WI38 (cell line): Measurements from ENCODE around the gene TRAK2.
A peak's percentile ranks its signal among the peaks of the same experiment; 100 is the strongest.

Experiments
- H3K4me3 ChIP-seq: 2 replicates; pipeline ENCODE4 v1.5.1; 2011; ENCODE audit warnings: low read depth, mild to moderate bottlenecking, control low read depth, low read length
- TF ChIP-seq, protein P1 (sequence below): IDR thresholded peaks from 2 replicates; pipeline ENCODE4 v1.5.1; 2012; ENCODE audit warnings: low read depth, mild to moderate bottlenecking, control low read depth, low read length

The TRAK2 gene

DNA sequence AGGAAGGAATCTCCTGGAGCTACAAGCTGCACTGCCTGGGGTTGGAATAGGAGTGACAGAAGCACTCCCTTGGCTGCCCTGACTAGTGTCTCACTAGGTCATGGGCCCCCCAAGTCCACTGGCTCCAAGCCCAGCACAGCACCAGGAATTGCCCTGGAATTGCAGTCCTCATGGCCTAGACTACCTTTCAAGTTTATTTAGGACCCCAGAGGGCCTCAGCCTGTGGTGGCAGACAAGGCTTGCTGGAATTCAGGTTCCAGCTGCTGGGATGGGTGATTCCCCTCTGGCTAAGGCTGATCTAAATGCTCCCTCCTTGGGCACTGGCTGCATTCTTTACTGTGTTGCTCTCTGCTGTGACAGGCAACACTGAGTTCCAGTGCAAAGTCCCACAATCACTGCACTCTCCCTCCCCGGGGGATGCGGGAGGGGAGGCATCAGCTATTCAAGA, 14.3 kb upstream of the TRAK2 start:
- TF ChIP-seq, protein P1, sequence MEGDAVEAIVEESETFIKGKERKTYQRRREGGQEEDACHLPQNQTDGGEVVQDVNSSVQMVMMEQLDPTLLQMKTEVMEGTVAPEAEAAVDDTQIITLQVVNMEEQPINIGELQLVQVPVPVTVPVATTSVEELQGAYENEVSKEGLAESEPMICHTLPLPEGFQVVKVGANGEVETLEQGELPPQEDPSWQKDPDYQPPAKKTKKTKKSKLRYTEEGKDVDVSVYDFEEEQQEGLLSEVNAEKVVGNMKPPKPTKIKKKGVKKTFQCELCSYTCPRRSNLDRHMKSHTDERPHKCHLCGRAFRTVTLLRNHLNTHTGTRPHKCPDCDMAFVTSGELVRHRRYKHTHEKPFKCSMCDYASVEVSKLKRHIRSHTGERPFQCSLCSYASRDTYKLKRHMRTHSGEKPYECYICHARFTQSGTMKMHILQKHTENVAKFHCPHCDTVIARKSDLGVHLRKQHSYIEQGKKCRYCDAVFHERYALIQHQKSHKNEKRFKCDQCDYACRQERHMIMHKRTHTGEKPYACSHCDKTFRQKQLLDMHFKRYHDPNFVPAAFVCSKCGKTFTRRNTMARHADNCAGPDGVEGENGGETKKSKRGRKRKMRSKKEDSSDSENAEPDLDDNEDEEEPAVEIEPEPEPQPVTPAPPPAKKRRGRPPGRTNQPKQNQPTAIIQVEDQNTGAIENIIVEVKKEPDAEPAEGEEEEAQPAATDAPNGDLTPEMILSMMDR: no peak
- no peak overlapping the region for H3K4me3 ChIP-seq

DNA sequence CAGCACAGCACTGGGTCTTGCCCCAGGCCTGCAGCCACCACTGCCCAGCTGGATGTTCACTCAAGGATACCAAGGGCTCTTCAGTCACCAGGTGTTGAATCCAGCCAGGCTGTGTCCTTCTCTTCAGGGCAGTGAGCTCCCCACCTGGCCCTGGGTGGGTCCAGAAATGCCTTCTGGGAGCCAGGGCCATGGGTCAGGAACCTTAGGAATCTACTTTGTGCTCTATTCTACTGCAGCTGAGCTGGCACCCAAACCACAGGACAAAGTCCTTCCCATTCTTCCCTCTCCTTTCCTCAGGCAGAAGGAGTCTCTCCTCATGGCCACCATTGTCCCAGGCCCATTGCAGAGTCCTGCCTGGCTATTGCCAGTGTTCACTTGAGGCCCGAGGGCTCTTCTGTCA, 13.3 kb upstream of the TRAK2 start:
- TF ChIP-seq, protein P1: no peak
- H3K4me3 ChIP-seq: no peak overlapping the region

DNA sequence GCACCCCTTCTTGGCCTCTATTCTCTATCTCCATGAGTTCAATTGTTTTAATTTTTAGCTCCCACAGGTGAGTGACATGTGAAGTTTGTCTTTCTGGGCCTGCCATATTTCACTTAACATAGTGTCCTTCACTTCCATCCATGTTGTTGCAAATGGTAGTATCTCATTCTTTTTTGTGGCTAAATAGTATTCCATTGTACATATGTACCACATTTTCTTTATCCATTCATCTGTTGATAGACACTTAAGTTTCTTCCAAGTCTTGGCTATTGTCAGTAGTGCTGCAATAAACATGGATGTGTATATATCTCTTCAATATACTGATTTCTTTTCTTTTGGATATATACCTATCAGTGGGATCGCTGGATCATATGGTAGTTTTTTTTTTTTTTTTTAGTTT, 9.3 kb upstream of the TRAK2 start:
- no peak overlapping the region for H3K4me3 ChIP-seq
- TF ChIP-seq, protein P1: no peak

DNA sequence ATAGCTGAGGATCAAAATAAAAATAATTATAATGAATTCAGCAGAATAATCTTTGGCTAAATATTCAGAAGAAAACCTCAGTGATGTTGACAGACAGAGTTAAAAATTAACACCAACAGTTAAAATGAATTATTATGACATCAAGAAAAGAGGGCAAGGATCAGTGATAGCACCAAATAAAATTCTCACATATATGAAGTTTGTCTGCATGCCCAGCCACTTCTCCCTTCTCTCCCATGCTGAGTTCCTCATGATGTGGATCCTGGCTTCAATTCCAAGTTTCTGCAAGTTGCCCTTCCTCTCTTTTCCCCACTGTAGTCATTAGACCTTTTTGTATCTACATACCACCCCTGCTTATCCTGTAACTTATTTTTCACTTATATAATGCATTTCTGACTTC, 7.1 kb upstream of the TRAK2 start:
- TF ChIP-seq, protein P1: no peak
- no peak overlapping the region for H3K4me3 ChIP-seq

DNA sequence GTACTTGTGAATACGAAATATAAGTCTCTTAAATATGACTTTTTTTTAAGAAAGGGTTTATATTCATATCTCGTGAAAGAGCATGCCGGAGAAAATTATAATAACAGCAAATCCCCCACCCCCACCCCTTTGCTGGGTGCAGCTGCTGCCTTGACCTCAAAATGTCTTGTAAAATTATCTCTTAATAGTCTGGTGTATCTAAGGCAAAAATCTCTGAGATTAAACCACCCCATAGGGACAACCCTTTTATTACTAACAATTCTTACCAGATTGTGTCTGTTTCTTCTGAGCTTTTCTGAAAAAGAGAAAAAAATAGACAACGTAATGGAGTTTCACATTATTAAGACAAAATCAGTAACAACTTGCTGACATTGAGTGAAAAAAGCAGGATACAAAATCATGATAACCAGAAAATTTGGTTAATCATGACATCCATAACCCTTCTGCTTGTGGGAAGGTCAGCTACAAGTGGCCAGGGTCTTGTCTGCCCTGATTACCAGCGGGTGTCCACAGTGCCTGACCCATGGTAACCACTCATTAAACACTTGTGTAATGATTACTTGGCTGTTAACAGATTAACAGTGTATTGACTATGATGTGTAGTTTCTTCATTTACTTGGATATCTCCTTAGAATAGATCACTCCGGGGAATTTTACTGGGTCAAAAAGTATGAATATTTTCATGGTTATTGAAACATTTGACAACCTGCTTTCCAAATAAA, 1.8 kb upstream of the TRAK2 start:
- TF ChIP-seq, protein P1: no peak
- H3K4me3 ChIP-seq: no peak overlapping the region

DNA sequence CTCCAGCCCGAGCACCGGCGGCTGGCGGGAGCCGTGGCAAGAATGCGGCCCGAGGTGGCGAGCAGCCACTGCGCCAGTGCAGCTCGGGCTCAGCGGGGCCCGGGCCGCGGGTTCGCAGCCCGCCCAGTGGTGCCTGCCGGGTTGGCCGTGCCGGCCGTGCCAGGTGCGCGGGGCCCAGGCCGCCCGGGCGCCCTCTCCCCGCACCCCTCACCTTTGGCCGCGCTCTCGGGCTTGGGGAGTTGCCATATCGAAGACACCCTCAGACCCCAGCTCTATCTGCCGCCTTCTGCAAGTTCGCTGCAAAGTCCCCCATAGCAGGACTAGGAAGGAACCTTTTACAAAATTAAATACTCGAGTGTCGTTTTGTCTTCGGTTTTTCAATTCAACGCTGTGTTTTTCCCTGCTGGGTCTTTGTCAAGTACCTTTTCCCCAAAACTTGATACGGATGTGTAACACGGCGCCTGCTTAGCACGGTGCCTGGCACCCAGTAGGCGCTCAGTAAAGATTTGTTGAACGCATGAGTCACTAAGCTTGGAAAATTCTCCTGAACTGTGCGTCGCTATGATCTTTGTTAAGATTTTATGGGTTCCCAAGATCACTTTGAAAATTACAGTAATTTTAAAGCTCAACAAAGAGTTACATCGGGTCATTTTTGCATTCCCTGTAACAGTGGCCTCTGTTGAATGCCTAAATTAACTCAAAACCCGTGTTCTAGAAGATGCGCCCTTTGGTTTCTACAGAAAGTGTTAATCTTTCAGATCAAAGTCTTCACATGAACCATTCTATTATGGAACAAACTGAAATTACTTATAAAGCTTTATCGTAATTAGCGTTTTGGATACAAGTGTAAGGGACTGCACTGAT, 1.0 kb upstream of the TRAK2 start:
- H3K4me3 ChIP-seq: peak overlapping the region; percentile 81
- TF ChIP-seq, protein P1: no peak

DNA sequence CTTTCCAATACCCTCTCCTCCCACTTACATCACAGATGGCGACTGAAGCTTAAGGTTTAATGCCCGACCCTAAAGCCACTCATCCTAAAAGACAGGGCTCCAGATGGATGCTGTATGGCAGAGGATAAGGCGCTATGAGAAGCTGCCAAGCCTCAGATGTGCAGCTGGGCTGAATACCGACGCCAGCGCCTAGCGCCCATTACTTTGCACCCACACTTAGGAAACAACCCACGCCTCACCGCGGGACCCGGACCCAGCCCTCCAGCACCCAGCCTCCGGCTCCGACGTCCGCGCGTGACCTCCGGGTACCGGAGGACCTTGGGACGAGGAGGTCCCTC, 335 bp downstream of the TRAK2 start:
- TF ChIP-seq, protein P1: no peak
- H3K4me3 ChIP-seq: peak overlapping the region; percentile 81
